DOHH2 (cell line): Measurements from ENCODE around the gene SLK.

ENCODE experiments used
- H3F3A ChIP-seq: fragments of 200-600 bp; sonication (generic), shearing (Covaris generic); 2 replicates; pipeline ENCODE4 v1.6.0; 2016; ENCODE audit warnings: antibody characterized with exemption, mild to moderate bottlenecking; ENCODE audit not compliant: control insufficient read depth, insufficient read depth
- H3K27ac ChIP-seq: fragments of 200-600 bp; sonication (generic); 2 replicates; pipeline ENCODE4 v1.5.1; 2014; ENCODE audit warnings: low read depth, mild to moderate bottlenecking, low read length, moderate library complexity
- H3K27me3 ChIP-seq: fragments of 200-600 bp; sonication (generic); 2 replicates; pipeline ENCODE4 v1.6.1; 2014; ENCODE audit warnings: mild to moderate bottlenecking, low read length, mixed read lengths; ENCODE audit not compliant: control insufficient read depth
- H3K36me3 ChIP-seq: fragments of 200-600 bp; sonication (generic); 2 replicates; pipeline ENCODE4 v1.6.1; 2014; ENCODE audit warnings: mild to moderate bottlenecking, low read length, moderate library complexity, mixed read lengths; ENCODE audit not compliant: control insufficient read depth
- H3K4me1 ChIP-seq: fragments of 200-600 bp; sonication (generic); 2 replicates; pipeline ENCODE4 v1.6.1; 2014; ENCODE audit warnings: mild to moderate bottlenecking, low read length, mixed read lengths; ENCODE audit not compliant: control insufficient read depth
- H3K4me2 ChIP-seq: fragments of 200-600 bp; sonication (generic); 2 replicates; pipeline ENCODE4 v1.6.0; 2014; ENCODE audit warnings: mild to moderate bottlenecking, low read length, moderate library complexity
- H3K4me3 ChIP-seq: fragments of 200-600 bp; sonication (generic); 2 replicates; pipeline ENCODE4 v1.5.1; 2014; ENCODE audit warnings: mild to moderate bottlenecking, low read length, mixed read lengths
- H3K79me2 ChIP-seq: fragments of 200-600 bp; sonication (generic); 2 replicates; pipeline ENCODE4 v1.6.1; 2014; ENCODE audit warnings: mild to moderate bottlenecking, low read length, mixed read lengths; ENCODE audit not compliant: control insufficient read depth
- H3K9me2 ChIP-seq: fragments of 200-600 bp; sonication (generic); replicated peaks from 2 replicates; pipeline ENCODE4 v1.6.1; 2014; ENCODE audit warnings: mild to moderate bottlenecking, low read length, mixed read lengths; ENCODE audit not compliant: control insufficient read depth
- H3K9me3 ChIP-seq: fragments of 200-600 bp; sonication (generic); 2 replicates; pipeline ENCODE4 v1.6.1; 2014; ENCODE audit warnings: antibody characterized with exemption, low read length, mixed read lengths; ENCODE audit not compliant: control insufficient read depth, insufficient read depth
- H4K20me1 ChIP-seq: fragments of 200-600 bp; sonication (generic); 2 replicates; pipeline ENCODE4 v1.6.0; 2014; ENCODE audit warnings: low read depth, mild to moderate bottlenecking, antibody characterized with exemption, low read length, moderate library complexity; ENCODE audit not compliant: control insufficient read depth, insufficient read depth
- EZH2phosphoT487 ChIP-seq: fragments of 200-600 bp; sonication (generic); IDR thresholded peaks from 2 replicates; pipeline ENCODE4 v1.6.1; 2017; ENCODE audit warnings: borderline replicate concordance, mild to moderate bottlenecking, antibody characterized with exemption, low read length, moderate library complexity, mixed read lengths
- TF ChIP-seq, protein P1 (sequence below): fragments of 200-600 bp; sonication (generic); IDR thresholded peaks from one replicate; pipeline ENCODE4 v1.5.1; 2014; ENCODE audit warnings: antibody characterized with exemption, mild to moderate bottlenecking, low read depth, low read length; ENCODE audit not compliant: poor library complexity, severe bottlenecking

The SLK gene

DNA sequence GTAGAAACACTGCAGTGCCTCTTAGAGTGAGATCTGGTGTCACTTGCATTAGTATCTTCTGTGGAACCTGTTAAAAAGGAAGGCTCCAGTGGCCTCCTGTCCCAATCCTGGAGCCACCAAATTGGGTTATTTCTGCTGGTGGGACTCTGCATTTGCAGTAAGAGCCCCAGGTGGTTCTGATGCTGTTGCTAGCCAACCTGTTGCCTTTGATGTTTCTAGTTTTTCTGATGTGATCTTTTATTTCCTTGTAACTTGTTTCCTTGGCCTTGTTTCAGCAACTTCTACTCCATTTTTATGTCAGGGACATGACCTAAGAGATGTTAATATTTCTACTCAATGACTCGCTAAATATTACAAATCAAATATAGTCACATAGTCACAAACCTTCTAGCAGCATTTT, 36.5 kb upstream of the SLK start:
- no peaks in the 10 kb centered on the region for H3K9me2 ChIP-seq
- no peaks in the 10 kb centered on the region for H3K36me3 ChIP-seq
- H3K4me3 ChIP-seq: no peak overlapping the region
- no peak for TF ChIP-seq EZH2phosphoT487
- TF ChIP-seq, protein P1, sequence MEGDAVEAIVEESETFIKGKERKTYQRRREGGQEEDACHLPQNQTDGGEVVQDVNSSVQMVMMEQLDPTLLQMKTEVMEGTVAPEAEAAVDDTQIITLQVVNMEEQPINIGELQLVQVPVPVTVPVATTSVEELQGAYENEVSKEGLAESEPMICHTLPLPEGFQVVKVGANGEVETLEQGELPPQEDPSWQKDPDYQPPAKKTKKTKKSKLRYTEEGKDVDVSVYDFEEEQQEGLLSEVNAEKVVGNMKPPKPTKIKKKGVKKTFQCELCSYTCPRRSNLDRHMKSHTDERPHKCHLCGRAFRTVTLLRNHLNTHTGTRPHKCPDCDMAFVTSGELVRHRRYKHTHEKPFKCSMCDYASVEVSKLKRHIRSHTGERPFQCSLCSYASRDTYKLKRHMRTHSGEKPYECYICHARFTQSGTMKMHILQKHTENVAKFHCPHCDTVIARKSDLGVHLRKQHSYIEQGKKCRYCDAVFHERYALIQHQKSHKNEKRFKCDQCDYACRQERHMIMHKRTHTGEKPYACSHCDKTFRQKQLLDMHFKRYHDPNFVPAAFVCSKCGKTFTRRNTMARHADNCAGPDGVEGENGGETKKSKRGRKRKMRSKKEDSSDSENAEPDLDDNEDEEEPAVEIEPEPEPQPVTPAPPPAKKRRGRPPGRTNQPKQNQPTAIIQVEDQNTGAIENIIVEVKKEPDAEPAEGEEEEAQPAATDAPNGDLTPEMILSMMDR: no peak
- H3K27me3 ChIP-seq: no peaks in the 10 kb centered on the region; the same call in 1 of the 2 replicates
- H3F3A ChIP-seq: no peaks in the 10 kb centered on the region
- no peaks in the 10 kb centered on the region for H3K79me2 ChIP-seq
- H3K4me1 ChIP-seq: no peaks in the 10 kb centered on the region
- H4K20me1 ChIP-seq: no peaks in the 10 kb centered on the region
- H3K9me3 ChIP-seq: no peaks in the 10 kb centered on the region
- H3K27ac ChIP-seq: no peak overlapping the region
- no peak overlapping the region for H3K4me2 ChIP-seq

DNA sequence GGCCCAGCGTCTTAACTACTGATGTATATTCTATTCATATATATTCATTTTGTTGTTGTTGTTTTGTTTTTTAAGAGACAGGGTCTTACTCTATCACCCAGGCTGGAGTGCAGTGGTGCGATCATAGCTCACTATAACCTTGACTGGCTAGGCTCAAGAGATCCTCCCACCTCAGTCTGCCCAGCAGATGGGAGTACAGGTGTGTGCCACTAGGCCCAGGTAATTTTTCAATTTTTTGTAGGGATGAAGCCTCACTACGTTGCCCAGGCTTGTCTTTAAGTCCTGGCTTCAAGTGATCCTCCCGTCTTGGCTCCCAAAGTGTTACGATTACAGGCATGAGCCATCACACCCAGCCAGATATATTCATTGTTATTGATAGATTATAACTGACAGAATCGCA, 36.1 kb upstream of the SLK start:
- Histone ChIP-seq H3K79me2 (no peaks in the 10 kb centered on the region), H4K20me1 (no peaks in the 10 kb centered on the region), H3K27me3 (peaks cover under 1% of the 10 kb centered on the region; the same call in 1 of the 2 replicates), H3K36me3 (no peaks in the 10 kb centered on the region), H3F3A (no peaks in the 10 kb centered on the region), H3K4me1 (no peaks in the 10 kb centered on the region), H3K9me3 (no peaks in the 10 kb centered on the region), H3K4me2 (no peak overlapping the region), H3K27ac (no peak overlapping the region), H3K9me2 (no peaks in the 10 kb centered on the region), H3K4me3 (no peak overlapping the region)
- TF ChIP-seq EZH2phosphoT487: no peak
- TF ChIP-seq, protein P1: no peak

- H3K9me3 ChIP-seq: no peaks in the 10 kb centered on the region
- H3K27ac ChIP-seq: no peak overlapping the region
- H3K4me1 ChIP-seq: no peaks in the 10 kb centered on the region
- peaks cover 4% of the 10 kb centered on the region; the same call in 1 of the 2 replicates for H3K27me3 ChIP-seq
- no peaks in the 10 kb centered on the region for H3K36me3 ChIP-seq
- no peak overlapping the region for H3K4me2 ChIP-seq
- no peaks in the 10 kb centered on the region for H3K9me2 ChIP-seq
- no peaks in the 10 kb centered on the region for H4K20me1 ChIP-seq
- no peak overlapping the region for H3K4me3 ChIP-seq
- H3F3A ChIP-seq: no peaks in the 10 kb centered on the region
- no peaks in the 10 kb centered on the region for H3K79me2 ChIP-seq
- no peak for TF ChIP-seq EZH2phosphoT487
Observed at GRCh38 chr10:103931603-103932002, 35.3 kb upstream of the SLK start.

DNA sequence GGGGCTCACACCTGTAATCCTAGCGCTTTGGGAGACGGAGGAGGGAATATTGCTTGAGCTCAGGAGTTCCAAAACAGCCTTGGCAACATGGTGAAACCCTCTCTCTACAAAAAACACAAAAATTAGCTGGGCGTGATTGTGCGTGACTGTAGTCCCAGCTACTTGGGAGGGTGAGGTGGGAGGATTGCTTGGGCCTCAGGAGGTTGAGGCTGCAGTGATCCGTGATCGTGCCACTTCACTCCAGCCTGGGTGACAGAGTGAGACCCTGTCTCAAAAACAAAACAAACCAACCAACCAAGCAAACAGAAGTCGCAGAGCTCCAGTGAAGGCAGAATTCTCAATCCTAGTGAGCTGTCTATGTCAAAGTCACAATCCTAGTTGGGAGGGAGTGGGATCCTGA, 34.7 kb upstream of the SLK start:
- Histone ChIP-seq H3K36me3 (no peaks in the 10 kb centered on the region), H3K79me2 (no peaks in the 10 kb centered on the region), H3K9me2 (no peaks in the 10 kb centered on the region), H3K27me3 (peaks cover 4% of the 10 kb centered on the region; the same call in 1 of the 2 replicates), H3K9me3 (no peaks in the 10 kb centered on the region), H3F3A (no peaks in the 10 kb centered on the region), H3K4me1 (no peaks in the 10 kb centered on the region), H4K20me1 (no peaks in the 10 kb centered on the region), H3K4me3 (no peak overlapping the region), H3K4me2 (no peak overlapping the region), H3K27ac (no peak overlapping the region)
- TF ChIP-seq EZH2phosphoT487: no peak
- TF ChIP-seq, protein P1: no peak
